Omental fat pad (tissue), 4 donors: ENCODE measurements around the gene GALNT12. TPM values are rescaled to one million over a fixed set of nuclear protein-coding genes. Genes with fewer than 3 reads are reported as not detected.

Experiments used
- ATAC-seq: fragments of 150-250 bp; one replicate; pipeline ENCODE4 v1.9.1; 2016; ENCODE audit warnings: mild to moderate bottlenecking, moderate library complexity; ENCODE audit not compliant: low FRiP score
- DNase-seq: peaks from one replicate; pipeline ENCODE4 v3.0.0-alpha.2; 2019; ENCODE audit warnings: low spot score
- total RNA-seq, 4 donors: library from RNA; depleted of rRNA; stranded (reverse); fragments of >200 nt; gene quantifications; one replicate each; pipeline ENCODE4 v1.1.0, GENCODE V29; 2016
- TF ChIP-seq, protein P1 (sequence below), 3 donors: fragments of 450-650 bp; IDR thresholded peaks; one replicate each; pipeline ENCODE4 v1.5.1; 2016 to 2017; ENCODE audit warnings: antibody characterized with exemption in 3 of 3, mild to moderate bottlenecking in 3 of 3, moderate library complexity in 2 of 3

Gene GALNT12
- total RNA-seq, 4 donors from 2014 or later, result 1.6 to 6.6 (median 4.5) TPM

DNA sequence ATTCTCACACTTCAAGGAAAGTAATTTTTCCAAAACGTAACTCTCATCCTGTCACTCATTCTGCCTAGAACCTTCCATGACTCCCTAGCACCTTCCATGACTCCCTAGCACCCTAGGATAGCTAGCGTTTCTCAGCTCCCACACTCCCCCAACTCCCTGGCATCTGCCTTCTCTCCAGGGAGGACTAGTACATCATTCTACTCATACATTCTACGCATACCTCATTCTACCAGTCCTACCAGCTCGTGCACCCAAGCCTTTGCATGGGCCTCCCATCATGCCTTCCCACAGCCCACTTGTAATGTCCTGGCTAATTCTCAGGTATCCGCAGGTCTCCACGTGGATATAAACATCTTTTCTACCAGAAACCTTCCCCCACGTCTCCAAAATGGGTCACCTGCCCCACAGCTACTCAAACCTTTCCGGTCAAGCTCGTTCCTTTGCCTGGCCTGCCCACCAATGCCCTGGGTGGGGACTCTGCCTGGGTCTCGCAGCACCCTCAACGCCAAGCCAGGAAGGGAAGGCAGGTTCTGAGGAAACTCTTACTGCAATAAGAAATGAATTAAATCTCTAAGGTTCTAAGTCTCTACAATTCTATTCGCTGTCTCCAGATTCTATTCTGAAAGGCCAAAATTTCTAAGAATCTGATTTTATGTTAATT lies 12.0 kb upstream of the GALNT12 start:
- no peak for DNase-seq
- no peak for ATAC-seq
- TF ChIP-seq, protein P1, sequence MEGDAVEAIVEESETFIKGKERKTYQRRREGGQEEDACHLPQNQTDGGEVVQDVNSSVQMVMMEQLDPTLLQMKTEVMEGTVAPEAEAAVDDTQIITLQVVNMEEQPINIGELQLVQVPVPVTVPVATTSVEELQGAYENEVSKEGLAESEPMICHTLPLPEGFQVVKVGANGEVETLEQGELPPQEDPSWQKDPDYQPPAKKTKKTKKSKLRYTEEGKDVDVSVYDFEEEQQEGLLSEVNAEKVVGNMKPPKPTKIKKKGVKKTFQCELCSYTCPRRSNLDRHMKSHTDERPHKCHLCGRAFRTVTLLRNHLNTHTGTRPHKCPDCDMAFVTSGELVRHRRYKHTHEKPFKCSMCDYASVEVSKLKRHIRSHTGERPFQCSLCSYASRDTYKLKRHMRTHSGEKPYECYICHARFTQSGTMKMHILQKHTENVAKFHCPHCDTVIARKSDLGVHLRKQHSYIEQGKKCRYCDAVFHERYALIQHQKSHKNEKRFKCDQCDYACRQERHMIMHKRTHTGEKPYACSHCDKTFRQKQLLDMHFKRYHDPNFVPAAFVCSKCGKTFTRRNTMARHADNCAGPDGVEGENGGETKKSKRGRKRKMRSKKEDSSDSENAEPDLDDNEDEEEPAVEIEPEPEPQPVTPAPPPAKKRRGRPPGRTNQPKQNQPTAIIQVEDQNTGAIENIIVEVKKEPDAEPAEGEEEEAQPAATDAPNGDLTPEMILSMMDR (IDR thresholded peaks at IDR 0.05), result no peak

DNA sequence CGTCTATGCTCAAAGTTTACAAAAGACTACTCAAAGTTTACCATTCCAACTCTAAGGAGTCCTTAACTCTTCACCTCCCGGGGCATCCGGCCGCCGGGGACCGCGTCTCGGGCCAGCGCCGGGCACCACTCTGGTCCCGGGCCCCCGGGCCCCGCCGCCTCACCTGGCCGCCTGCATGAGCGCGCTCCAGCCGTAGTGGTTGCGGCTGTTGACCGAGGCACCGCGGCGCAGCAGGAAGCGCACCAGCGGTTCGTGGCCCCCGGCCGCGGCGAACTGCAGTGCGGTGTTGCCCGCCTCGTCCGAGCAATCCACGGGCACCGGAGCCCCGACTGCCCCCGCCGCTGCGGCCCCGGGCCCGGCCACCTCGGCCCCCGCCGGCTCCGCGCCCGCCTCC lies 11.5 kb upstream of the GALNT12 start:
- peak; percentile 57 for ATAC-seq
- DNase-seq, result no peak
- TF ChIP-seq, protein P1 (IDR thresholded peaks at IDR 0.05), result no peak

DNA sequence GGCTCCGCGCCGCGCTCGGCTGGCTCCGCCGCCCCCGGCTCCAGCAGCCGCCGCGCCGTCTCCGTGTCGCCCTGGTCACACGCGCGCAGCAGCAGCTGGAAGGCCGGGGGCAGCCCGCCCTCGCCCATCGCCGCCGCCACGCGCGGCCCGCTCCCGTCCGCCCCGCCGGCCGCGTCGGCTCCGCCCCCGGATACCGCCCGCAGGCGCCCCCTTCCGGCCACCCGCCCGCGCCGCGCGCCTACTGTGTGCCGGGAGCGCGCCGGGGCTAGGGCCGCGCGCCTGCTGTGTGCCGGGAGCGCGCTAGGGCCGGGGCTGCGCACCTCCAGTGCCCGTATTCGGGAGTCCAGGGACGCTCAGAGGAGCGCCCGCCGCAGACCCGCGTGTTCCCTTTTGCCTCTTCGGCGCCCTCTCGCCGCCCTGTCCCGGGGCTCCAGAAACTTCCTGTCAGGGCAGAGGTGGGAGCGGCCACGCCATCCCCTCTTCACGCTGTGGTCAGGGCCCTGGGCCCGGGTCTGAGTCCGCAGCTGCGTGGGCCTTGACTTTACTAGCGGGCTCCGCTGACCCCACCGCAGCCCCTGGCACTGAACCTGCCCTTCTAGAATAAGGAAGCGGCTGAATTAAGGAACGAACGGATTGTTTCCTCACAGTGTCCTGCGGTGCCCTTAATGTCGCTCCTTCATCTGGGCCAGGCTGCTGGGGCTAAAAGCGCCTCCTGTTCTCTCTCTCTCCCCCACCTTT lies 10.9 kb upstream of the GALNT12 start, which contains the start of gene ANKS6:
ANKS6 (minus strand) TSS at position 192 of the 738 bp plus-strand sequence; CDS start at position 128, 64 bp downstream.
- peak; percentile 96 for ATAC-seq
- TF ChIP-seq, protein P1 (IDR thresholded peaks at IDR 0.05), result no peak
- DNase-seq, result peak; percentile 79

DNA sequence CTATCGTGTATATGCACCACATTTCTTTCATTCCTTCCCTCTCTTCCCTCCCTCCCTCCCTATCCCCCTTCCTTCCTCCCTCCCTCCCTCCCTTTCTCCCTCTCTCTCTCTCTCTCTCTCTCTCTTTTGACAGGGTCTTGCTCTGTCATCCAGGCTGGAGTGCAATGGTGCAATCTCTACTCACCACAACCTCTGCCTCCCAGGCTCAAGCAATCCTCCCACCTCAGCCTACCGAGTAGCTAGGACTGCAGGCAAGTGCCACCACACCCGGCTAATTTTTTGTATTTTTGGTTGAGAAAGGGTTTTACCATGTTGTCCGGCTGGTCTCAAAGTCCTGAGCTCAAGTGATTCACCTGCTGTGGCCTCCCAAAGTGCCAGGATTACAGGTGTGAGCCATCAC lies 10.0 kb upstream of the GALNT12 start:
- TF ChIP-seq, protein P1 (IDR thresholded peaks at IDR 0.05), result no peak
- ATAC-seq (no peak), DNase-seq (no peak)

DNA sequence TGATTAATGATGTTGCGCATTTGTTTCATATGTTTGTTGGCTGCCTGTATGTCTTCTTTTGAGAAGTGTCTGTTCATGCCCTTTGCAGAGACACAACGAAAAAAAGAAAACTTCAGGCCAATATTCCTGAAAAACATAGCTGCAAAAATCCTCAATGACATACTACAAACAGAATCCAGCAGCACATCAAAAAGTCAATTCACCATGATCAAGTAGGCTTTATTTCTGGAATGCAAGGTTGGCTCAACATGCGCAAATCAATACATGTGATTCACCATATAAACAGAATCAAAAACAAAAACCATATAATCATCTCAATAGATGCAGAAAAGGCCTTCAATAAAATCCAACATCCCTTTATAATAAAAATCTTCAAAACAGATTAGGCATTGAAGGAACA lies 9.2 kb upstream of the GALNT12 start:
- TF ChIP-seq, protein P1 (IDR thresholded peaks at IDR 0.05), result no peak

DNA sequence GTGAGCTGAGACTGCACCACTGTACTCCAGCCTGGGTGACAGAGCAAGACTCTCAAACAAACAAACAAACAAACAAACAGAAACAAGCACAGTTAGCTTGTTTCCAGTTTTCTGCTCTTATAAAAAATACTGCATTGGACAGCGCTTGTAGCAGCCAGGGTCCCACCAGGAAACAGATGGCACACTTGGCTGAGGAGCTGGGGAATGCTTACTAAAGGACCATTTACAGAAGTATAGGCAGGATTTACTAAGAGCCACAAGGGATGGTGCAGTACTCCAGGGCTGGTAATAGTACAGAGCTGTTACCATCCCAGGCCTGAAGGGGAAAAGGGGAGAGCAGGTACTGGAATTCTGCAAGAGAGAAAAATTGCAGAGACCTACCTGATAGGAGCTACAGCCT lies 5.9 kb upstream of the GALNT12 start:
- DNase-seq, result no peak
- no peak for ATAC-seq
- TF ChIP-seq, protein P1 (IDR thresholded peaks at IDR 0.05), result no peak

More for the DNA sequence above, 9.2 kb upstream of the GALNT12 start:
- no peak for DNase-seq
- ATAC-seq, result no peak
